ENCODE data around the gene BRD3.
A peak's percentile ranks its signal among the peaks of the same experiment; 100 is the strongest.

The BRD3 gene

DNA sequence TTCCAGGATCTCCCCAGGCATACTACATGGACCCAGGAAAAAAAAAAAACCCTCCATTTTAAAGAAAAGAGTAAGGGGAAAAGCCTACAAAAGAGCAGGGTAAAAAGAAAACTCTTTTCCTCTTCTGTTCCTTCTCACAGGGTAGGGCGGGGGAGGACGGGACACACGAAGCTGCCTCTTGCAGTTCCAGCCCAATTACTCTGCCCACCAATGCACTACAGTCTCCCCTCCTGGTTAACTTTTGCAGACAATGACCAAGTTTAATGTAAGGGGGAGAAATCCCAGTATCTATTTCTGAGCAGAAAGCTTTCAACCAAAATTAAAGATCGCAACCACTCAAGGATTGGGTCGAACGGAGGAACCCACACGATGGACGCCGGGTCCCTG, 1.3 kb downstream of the BRD3 start:
- no peak for DNase-seq

GRCh38 chr9:134065612-134066419, 2.0 kb downstream of the BRD3 start:
- DNase-seq, result no peak

- no peak for DNase-seq
Observed at GRCh38 chr9:134064711-134065110, 3.1 kb downstream of the BRD3 start.

DNA sequence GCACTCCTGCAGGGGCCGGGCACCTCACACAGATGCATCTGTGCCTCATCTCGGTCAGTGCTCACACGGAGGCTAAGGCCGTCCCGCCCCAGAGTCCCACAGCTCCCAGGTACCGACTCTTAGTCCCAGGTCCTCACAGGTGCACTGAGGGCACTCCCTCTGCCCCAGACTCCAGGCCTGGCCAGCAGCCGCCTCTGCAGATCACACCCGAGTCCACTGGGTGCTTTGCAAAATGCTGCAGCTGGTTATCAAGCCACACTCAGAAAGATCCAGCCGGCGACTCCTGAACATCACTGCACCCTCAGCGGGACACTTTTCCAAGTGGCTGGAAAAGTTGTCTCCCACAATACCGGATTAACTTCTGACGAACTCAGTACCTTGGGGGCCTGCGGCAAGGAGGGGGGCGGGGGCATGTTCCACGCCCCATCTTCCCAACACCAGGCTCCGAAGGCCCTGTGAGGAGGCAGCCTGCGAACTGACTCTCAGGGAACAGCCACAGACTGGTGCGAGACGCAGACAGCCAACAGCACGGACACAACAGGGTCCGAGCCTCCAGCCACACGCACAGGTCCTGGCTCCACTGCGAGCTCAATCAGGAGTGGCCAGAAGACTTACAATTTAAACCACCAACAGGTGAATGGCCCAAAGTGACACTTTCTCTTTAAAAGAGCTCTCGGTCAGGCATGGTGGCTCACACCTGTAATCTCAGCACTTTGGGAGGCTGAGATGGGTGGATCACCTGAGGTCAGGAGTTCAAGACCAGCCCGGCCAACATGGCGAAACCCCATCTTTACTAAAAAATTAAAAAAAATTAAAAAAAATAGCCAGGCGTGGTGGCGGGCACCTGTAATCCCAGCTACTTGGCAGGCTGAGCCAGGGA, 4.0 kb downstream of the BRD3 start:
- DNase-seq, result no peak

- no peak for DNase-seq
Observed at GRCh38 chr9:134063088-134063570, 4.7 kb downstream of the BRD3 start.

GRCh38 chr9:134062461-134063087, 5.3 kb downstream of the BRD3 start:
- DNase-seq, result no peak

GRCh38 chr9:134061688-134062371, 6.0 kb downstream of the BRD3 start:
- peak; percentile 84 for DNase-seq

GRCh38 chr9:134061019-134061687, 6.7 kb downstream of the BRD3 start:
- no peak for DNase-seq

DNA sequence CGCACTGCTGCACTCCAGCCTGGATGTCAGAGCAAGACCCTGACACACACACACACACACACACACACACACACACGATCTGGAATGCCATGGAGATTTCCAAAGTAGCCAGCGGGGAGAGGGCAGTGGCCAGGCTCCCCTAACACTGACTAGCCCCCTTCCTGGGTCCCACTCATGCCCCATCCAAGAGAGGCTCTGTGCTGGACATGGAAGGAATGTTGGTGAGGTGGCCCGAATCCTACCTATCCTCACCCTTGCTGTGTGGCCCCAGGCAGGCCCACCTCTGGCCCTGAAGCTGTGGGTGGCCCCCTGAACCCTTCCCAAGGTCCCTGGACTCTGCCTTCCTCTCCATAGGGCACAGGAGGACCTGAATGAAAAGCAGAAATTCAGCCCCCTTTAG, 7.3 kb downstream of the BRD3 start:
- DNase-seq, result no peak

DNA sequence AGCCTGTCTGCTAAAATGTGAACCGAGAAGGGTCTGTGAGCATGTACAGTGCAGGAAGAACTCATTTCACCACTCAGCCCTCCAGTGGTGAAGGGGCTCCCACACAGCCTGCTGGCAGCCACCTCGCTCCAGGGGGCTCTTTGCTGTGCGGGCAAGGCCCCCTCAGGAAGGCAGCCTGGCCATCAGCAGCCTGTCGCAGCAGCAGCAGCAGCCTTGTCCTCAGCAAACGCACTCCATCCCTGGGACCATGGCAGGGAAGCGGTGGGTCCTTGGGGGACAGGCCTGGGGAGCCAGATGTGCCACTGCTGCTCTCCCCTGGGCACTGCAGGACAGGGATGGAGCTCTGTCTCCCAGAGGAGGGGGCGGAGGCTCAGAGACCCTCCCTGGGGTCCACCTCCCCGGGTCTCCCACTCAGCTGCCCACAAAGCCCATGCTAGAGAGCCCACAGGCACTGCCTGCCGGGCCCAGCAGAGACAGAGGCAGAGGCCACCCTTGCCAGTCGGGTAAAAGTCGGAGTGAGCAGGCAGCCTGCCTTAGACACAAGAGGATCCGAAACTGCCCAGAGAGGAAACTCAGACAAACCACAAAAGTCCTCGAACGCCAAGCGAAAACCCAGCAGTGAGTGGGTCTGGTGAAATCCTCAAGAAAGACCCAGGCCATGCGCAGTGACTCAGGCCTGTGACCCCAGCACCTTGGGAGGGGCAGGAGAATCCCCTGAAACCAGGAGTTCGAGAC, 8.0 kb downstream of the BRD3 start:
- DNase-seq, result peak; percentile 56

- DNase-seq, result peak; percentile 16
Observed at GRCh38 chr9:134059188-134059641, 8.6 kb downstream of the BRD3 start.

GRCh38 chr9:134058716-134059115, 9.1 kb downstream of the BRD3 start:
- DNase-seq, result peak; percentile 32

GRCh38 chr9:134057751-134058701, 9.8 kb downstream of the BRD3 start:
- DNase-seq, result peak; percentile 33

DNA sequence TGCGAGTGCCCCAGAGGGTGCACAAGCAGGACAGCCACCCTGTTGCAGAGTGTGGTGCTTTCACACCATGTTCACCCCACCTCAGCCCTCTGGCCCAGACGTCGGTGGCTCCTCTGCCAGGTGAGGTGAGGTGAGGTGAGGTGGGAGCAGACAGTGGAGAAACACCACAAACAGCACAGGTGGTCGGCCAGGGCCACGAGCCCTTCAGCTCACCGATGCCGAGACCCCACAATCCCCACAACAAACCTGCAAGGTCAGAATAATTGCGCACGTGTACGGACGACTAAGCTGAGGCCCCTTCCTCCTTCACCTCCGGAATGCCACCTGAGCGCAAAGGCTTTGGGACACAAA, 10.5 kb downstream of the BRD3 start:
- DNase-seq, result no peak

GRCh38 chr9:134056483-134057306, 11.1 kb downstream of the BRD3 start:
- no peak for DNase-seq

GRCh38 chr9:134055981-134056461, 11.8 kb downstream of the BRD3 start:
- DNase-seq, result peak; percentile 87

- DNase-seq, result peak; percentile 20
Observed at GRCh38 chr9:134054891-134055811, 12.7 kb downstream of the BRD3 start.

Data from femur (tissue), 1 donor.